PC-3 (cell line): ENCODE results near the gene POLR3C. TPM values are rescaled to one million over a fixed set of nuclear protein-coding genes. Genes with fewer than 3 reads are reported as not detected.

Experiments used
- ATAC-seq: fragments of 200-7000 bp; cut with Tn5 transposase; 2 replicates; pipeline ENCODE4 v1.9.1; 2020; ENCODE audit warnings: mild to moderate bottlenecking, moderate library complexity
- BruUV-seq: library from RNA; stranded (reverse); fragments of 400-500 nt; replicated peaks from 2 replicates; lab custom pipeline; 2021; lab: Mats Ljungman, UMichigan
- CTCF ChIA-PET: fragments of 300-600 bp; sonication (Branson Sonifier 250); formaldehyde crosslinking; loops from one replicate; lab custom pipeline; 2022; ENCODE audit warnings: antibody characterized with exemption; lab: Charles Lee
- POLR2A ChIA-PET: fragments of 300-600 bp; sonication (Branson Sonifier 250); formaldehyde crosslinking; loops from one replicate; lab custom pipeline; 2022; ENCODE audit warnings: antibody characterized with exemption; ENCODE audit not compliant: unreplicated experiment; lab: Charles Lee
- DNase-seq: peaks from one replicate; pipeline ENCODE4 v3.0.0-alpha.2; 2015
- H2AFZ ChIP-seq: fragments of 300-600 bp; sonication (generic); 2 replicates; pipeline ENCODE4 v1.6.0; 2016; ENCODE audit warnings: antibody characterized with exemption, low read length
- H3F3A ChIP-seq: fragments of 300-600 bp; sonication (generic); one replicate; pipeline ENCODE4 v1.6.0; 2017; ENCODE audit warnings: antibody characterized with exemption, low read length, control low read depth, mild to moderate bottlenecking; ENCODE audit not compliant: unreplicated experiment
- H3K27ac ChIP-seq: fragments of 300-600 bp; sonication (generic); 2 replicates; pipeline ENCODE4 v1.5.1; 2016; ENCODE audit warnings: mild to moderate bottlenecking, low read length
- H3K27me3 ChIP-seq: fragments of 300-600 bp; sonication (generic); 2 replicates; pipeline ENCODE4 v1.6.1; 2016; ENCODE audit warnings: low read length, mixed read lengths
- H3K36me3 ChIP-seq: fragments of 300-600 bp; sonication (generic); 2 replicates; pipeline ENCODE4 v1.6.1; 2016; ENCODE audit warnings: low read depth, mixed run types, low read length, mixed read lengths
- H3K4me1 ChIP-seq: fragments of 300-600 bp; sonication (generic); 2 replicates; pipeline ENCODE4 v1.5.1; 2016; ENCODE audit warnings: low read length; ENCODE audit not compliant: insufficient read depth
- H3K4me2 ChIP-seq: fragments of 300-600 bp; sonication (generic); 2 replicates; pipeline ENCODE4 v1.6.0; 2016; ENCODE audit warnings: low read length
- H3K4me3 ChIP-seq: fragments of 300-600 bp; sonication (generic); 2 replicates; pipeline ENCODE4 v1.5.1; 2016; ENCODE audit warnings: mild to moderate bottlenecking, low read length, mixed read lengths
- H3K79me2 ChIP-seq: fragments of 300-600 bp; sonication (generic); 2 replicates; pipeline ENCODE4 v1.6.1; 2017; ENCODE audit warnings: low read length, mixed read lengths
- H3K9ac ChIP-seq: fragments of 300-600 bp; sonication (generic); 2 replicates; pipeline ENCODE4 v1.6.0; 2016; ENCODE audit warnings: mild to moderate bottlenecking, low read length
- H3K9me2 ChIP-seq: fragments of 300-600 bp; sonication (generic); replicated peaks from 2 replicates; pipeline ENCODE4 v1.6.1; 2016; ENCODE audit warnings: mixed run types, low read length, mixed read lengths
- H3K9me3 ChIP-seq: fragments of 300-600 bp; sonication (generic); 2 replicates; pipeline ENCODE4 v1.6.1; 2016; ENCODE audit warnings: low read length, mixed read lengths
- H4K20me1 ChIP-seq: fragments of 300-600 bp; sonication (generic); 2 replicates; pipeline ENCODE4 v1.6.1; 2016; ENCODE audit warnings: low read length, mixed read lengths
- CTCF ChIP-seq: fragments of 300-600 bp; sonication (generic); conservative IDR thresholded peaks from 2 replicates; pipeline ENCODE4 v1.5.1; 2017; ENCODE audit warnings: antibody characterized with exemption, low read depth, mild to moderate bottlenecking, low read length
- EZH2 ChIP-seq: fragments of 300-600 bp; sonication (generic); IDR thresholded peaks from one replicate; pipeline ENCODE4 v1.6.1; 2017; ENCODE audit warnings: antibody characterized with exemption, mild to moderate bottlenecking, low read length; ENCODE audit not compliant: unreplicated experiment
- EZH2phosphoT487 ChIP-seq: fragments of 300-600 bp; sonication (generic); IDR thresholded peaks from 2 replicates; pipeline ENCODE4 v1.6.1; 2018; ENCODE audit warnings: mild to moderate bottlenecking, antibody characterized with exemption, low read length, borderline replicate concordance
- intact Hi-C: fragments of 100-400 bp; cut with micrococcal nuclease; formaldehyde crosslinking; loops from 2 replicates; pipeline ENCODE4 v1.9.0; 2023
- total RNA-seq: library from RNA; depleted of rRNA; stranded (reverse); fragments of >200 nt; gene quantifications from 2 replicates; pipeline ENCODE4 v1.2.3, GENCODE V29; 2014

The POLR3C gene
- total RNA-seq, 1 experiment from 2014 or later: 41.5 TPM

- H3K9me2 ChIP-seq: no peaks in the 10 kb centered on the region
- TF ChIP-seq EZH2 (no peak), CTCF (no peak), EZH2phosphoT487 (no peak)
- ATAC-seq: peak; percentile 76
- H3K36me3 ChIP-seq: peaks cover 67% of the 10 kb centered on the region
- H3K27me3 ChIP-seq: no peaks in the 10 kb centered on the region
- H3K4me2 ChIP-seq: no peak overlapping the region
- no peaks in the 10 kb centered on the region for H4K20me1 ChIP-seq
- no peaks in the 10 kb centered on the region for H3K79me2 ChIP-seq
- no peaks in the 10 kb centered on the region for H3K4me1 ChIP-seq
- DNase-seq: peak; percentile 42
- BruUV-seq: no TSS peak
- no peaks in the 10 kb centered on the region for H3K9me3 ChIP-seq
- ChIA-PET CTCF (no interaction called here), POLR2A (no interaction called here)
- no peak overlapping the region for H3K9ac ChIP-seq
- H3F3A ChIP-seq: no peaks in the 10 kb centered on the region
- intact Hi-C loops: no loop called here
- no peak overlapping the region for H3K4me3 ChIP-seq
- no peak overlapping the region for H3K27ac ChIP-seq
- H2AFZ ChIP-seq: no peak overlapping the region
Measured at GRCh38 chr1:145837656-145838055, 13.7 kb downstream of the POLR3C start.

- ChIA-PET POLR2A (interaction anchor here (0.5 kb wide), 1 partner anchor 16 kb away, joined by 8 read pairs; no protein-coding TSS in a partner anchor), CTCF (no interaction called here)
Measured at GRCh38 chr1:145843031-145843430, 19.0 kb downstream of the POLR3C start.

More at GRCh38 chr1:145843031-145843430, 19.0 kb downstream of the POLR3C start:
- Histone ChIP-seq H3K4me3 (no peak overlapping the region), H4K20me1 (no peaks in the 10 kb centered on the region), H3K9ac (no peak overlapping the region), H3K36me3 (peaks cover 40% of the 10 kb centered on the region), H3K4me1 (peaks cover 5% of the 10 kb centered on the region; the same call in 1 of the 2 replicates), H3K27me3 (no peaks in the 10 kb centered on the region), H3K27ac (no peak overlapping the region), H3K79me2 (no peaks in the 10 kb centered on the region), H3K9me3 (no peaks in the 10 kb centered on the region), H2AFZ (no peak overlapping the region), H3K4me2 (no peak overlapping the region), H3K9me2 (no peaks in the 10 kb centered on the region), H3F3A (no peaks in the 10 kb centered on the region)
- intact Hi-C loops: no loop called here
- ATAC-seq: no peak
- no peak for DNase-seq
- BruUV-seq: no TSS peak
- TF ChIP-seq EZH2phosphoT487: no peak
- TF ChIP-seq CTCF: no peak
- TF ChIP-seq EZH2: no peak
